Esophagus squamous epithelium (tissue), 5 donors: ENCODE measurements around the gene RBMS3. TPM values are rescaled to one million over a fixed set of nuclear protein-coding genes. Genes with fewer than 3 reads are reported as not detected.

Source experiments
- DNase-seq: peaks from one replicate; lab custom pipeline; 2025; lab: John Stamatoyannopoulos, UW
- H3K27ac ChIP-seq, 4 donors: fragments of 200-600 bp; sonication (generic); one replicate each; pipeline ENCODE4 v1.5.1; 2016 to 2019; ENCODE audit warnings: mild to moderate bottlenecking in 1 of 4
- H3K27me3 ChIP-seq, 4 donors: fragments of 200-600 bp; sonication (generic); 1 replicate in 3 of 4; 2 replicates in 1 of 4; pipeline versions ENCODE4 v1.5.1 to v1.6.0; 2017 to 2021; ENCODE audit warnings: antibody characterized with exemption in 1 of 4
- H3K36me3 ChIP-seq, 3 donors: fragments of 200-600 bp; sonication (generic); one replicate each; pipeline ENCODE4 v1.5.1; 2016 to 2019
- H3K4me1 ChIP-seq, 3 donors: fragments of 200-600 bp; sonication (generic); one replicate each; pipeline ENCODE4 v1.5.1; 2017 to 2019
- H3K4me3 ChIP-seq, 4 donors: fragments of 200-600 bp; sonication (generic); 1 replicate in 3 of 4; 2 replicates in 1 of 4; pipeline ENCODE4 v1.5.1; 2016 to 2019; ENCODE audit warnings: mild to moderate bottlenecking in 2 of 4, moderate library complexity in 1 of 4
- H3K9me3 ChIP-seq, 3 donors: fragments of 200-600 bp; sonication (generic); one replicate each; pipeline ENCODE4 v1.5.1; 2016 to 2019
- POLR2A ChIP-seq, 4 donors: fragments of 450-650 bp; IDR thresholded peaks; one replicate each; pipeline ENCODE4 v1.6.1; 2017; ENCODE audit warnings: antibody characterized with exemption in 4 of 4, mild to moderate bottlenecking in 4 of 4, moderate library complexity in 3 of 4
- WGBS, 2 donors: methylation state at CpG; one replicate each; pipeline ENCODE4 v1.1.5; 2018; 5-methylcytosine and 5-hydroxymethylcytosine counted together
- intact Hi-C: fragments of 100-400 bp; cut with DNase I; formaldehyde crosslinking; loops from one replicate; pipeline ENCODE4 v1.15.0; 2022
- total RNA-seq, 4 donors: library from RNA; depleted of rRNA; stranded (reverse); fragments of >200 nt; gene quantifications; one replicate each; pipeline ENCODE4 v1.1.0, GENCODE V29; 2016
- TF ChIP-seq, protein P1 (sequence below), 6 experiments: fragments of 450-650 bp in 4 of 6; fragments of 200-600 bp in 2 of 6; sonication (generic) in 2 of 6; IDR thresholded peaks; one replicate each; pipeline ENCODE4 v1.5.1; 2016 to 2019; ENCODE audit warnings: antibody characterized with exemption in 6 of 6, mild to moderate bottlenecking in 4 of 6, moderate library complexity in 4 of 6
- donor health status: DM: yes; HTN: yes; CAD: no.

Gene RBMS3
- total RNA-seq, 4 donors from 2014 or later: 0.57 to 35.7 (median 6.1) TPM

GRCh38 chr3:29760226-29760685, 479.4 kb downstream of the RBMS3 start:
- peak overlapping the region in 3 of 4 donors; percentile 67 to 74 (median 67) for H3K27ac ChIP-seq
- intact Hi-C loops: no loop called here
- TF ChIP-seq, protein P1, sequence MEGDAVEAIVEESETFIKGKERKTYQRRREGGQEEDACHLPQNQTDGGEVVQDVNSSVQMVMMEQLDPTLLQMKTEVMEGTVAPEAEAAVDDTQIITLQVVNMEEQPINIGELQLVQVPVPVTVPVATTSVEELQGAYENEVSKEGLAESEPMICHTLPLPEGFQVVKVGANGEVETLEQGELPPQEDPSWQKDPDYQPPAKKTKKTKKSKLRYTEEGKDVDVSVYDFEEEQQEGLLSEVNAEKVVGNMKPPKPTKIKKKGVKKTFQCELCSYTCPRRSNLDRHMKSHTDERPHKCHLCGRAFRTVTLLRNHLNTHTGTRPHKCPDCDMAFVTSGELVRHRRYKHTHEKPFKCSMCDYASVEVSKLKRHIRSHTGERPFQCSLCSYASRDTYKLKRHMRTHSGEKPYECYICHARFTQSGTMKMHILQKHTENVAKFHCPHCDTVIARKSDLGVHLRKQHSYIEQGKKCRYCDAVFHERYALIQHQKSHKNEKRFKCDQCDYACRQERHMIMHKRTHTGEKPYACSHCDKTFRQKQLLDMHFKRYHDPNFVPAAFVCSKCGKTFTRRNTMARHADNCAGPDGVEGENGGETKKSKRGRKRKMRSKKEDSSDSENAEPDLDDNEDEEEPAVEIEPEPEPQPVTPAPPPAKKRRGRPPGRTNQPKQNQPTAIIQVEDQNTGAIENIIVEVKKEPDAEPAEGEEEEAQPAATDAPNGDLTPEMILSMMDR (IDR thresholded peaks at IDR 0.05): no peak
- no peak for TF ChIP-seq POLR2A (IDR thresholded peaks at IDR 0.05)

DNA sequence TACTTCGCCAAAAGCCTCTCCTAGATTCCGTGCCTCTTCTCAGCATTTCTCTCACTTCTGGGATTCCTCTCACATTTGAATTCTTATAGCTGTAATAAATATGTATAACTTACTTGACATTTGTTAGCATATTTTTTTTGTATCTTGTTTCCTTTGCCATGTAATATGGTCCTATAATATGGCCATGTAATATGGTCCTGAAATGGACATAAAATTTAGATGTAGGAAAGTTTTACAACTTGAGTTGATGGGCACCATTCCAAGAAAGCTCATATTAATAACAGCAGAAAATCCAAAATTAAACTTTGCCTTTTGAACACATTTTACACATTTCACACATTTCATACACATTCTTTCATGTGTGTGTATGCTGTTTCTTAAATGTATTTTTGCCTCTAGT, 480.6 kb downstream of the RBMS3 start:
- Histone ChIP-seq H3K27me3 (no peaks in the 10 kb centered on the region), H3K9me3 (no peaks in the 10 kb centered on the region), H3K36me3 (no peaks in the 10 kb centered on the region), H3K4me1 (peaks cover 3 to 51% (median 33%) of the 10 kb centered on the region in 3 donors), H3K27ac (no peak overlapping the region), H3K4me3 (no peak overlapping the region)
- intact Hi-C loops: no loop called here
- DNase-seq: no peak
- TF ChIP-seq, protein P1 (IDR thresholded peaks at IDR 0.05): no peak
- no peak for TF ChIP-seq POLR2A (IDR thresholded peaks at IDR 0.05)
- WGBS, 2 donors: 89 to 92% methylated on average over 2 of the region's 2 CpGs

More at GRCh38 chr3:29760226-29760685, 479.4 kb downstream of the RBMS3 start:
- no peak for DNase-seq
- Histone ChIP-seq H3K27me3 (no peaks in the 10 kb centered on the region), H3K9me3 (no peaks in the 10 kb centered on the region), H3K4me3 (no peak overlapping the region), H3K4me1 (peaks cover 3 to 51% (median 33%) of the 10 kb centered on the region in 3 donors), H3K36me3 (no peaks in the 10 kb centered on the region)

GRCh38 chr3:29763115-29763514, 482.2 kb downstream of the RBMS3 start:
- TF ChIP-seq POLR2A (IDR thresholded peaks at IDR 0.05): no peak
- TF ChIP-seq, protein P1 (IDR thresholded peaks at IDR 0.05): no peak

DNA sequence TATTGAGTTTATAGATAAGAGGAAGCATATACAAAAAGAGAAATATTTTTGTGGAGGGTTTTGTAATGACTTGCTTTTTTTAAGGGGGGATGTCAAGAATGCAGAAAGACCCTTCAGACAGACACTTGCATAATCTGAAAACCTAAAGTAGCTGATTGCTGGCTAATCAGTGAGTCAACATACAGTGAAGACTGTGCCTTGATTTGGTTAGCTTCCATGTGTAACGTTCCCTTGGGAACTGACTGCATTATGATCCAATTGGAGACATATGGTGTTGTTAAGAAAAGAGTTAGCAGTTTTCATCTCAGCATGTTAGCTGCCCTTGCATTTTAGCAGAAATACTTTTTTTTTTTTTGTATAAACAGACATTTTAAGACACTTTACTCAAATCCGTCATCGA, 483.2 kb downstream of the RBMS3 start:
- WGBS, 2 donors: 49 to 57% methylated on average over 3 of the region's 3 CpGs
- Histone ChIP-seq H3K27me3 (no peaks in the 10 kb centered on the region), H3K27ac (no peak overlapping the region), H3K9me3 (no peaks in the 10 kb centered on the region), H3K4me3 (no peak overlapping the region), H3K36me3 (no peaks in the 10 kb centered on the region), H3K4me1 (peaks cover 3 to 29% (median 19%) of the 10 kb centered on the region in 3 donors)
- no peak for TF ChIP-seq POLR2A (IDR thresholded peaks at IDR 0.05)
- TF ChIP-seq, protein P1 (IDR thresholded peaks at IDR 0.05): no peak
- no peak for DNase-seq
- intact Hi-C loops: no loop called here

More at GRCh38 chr3:29763115-29763514, 482.2 kb downstream of the RBMS3 start:
- H3K27ac ChIP-seq: no peak overlapping the region
- intact Hi-C loops: no loop called here
- WGBS, 2 donors: 71 to 97% methylated on average over 1 of the region's 1 CpG
- no peaks in the 10 kb centered on the region for H3K27me3 ChIP-seq
- H3K4me3 ChIP-seq: no peak overlapping the region
- DNase-seq: no peak
- no peaks in the 10 kb centered on the region for H3K9me3 ChIP-seq
- no peaks in the 10 kb centered on the region for H3K36me3 ChIP-seq
- H3K4me1 ChIP-seq: peaks cover 3 to 38% (median 22%) of the 10 kb centered on the region in 3 donors

DNA sequence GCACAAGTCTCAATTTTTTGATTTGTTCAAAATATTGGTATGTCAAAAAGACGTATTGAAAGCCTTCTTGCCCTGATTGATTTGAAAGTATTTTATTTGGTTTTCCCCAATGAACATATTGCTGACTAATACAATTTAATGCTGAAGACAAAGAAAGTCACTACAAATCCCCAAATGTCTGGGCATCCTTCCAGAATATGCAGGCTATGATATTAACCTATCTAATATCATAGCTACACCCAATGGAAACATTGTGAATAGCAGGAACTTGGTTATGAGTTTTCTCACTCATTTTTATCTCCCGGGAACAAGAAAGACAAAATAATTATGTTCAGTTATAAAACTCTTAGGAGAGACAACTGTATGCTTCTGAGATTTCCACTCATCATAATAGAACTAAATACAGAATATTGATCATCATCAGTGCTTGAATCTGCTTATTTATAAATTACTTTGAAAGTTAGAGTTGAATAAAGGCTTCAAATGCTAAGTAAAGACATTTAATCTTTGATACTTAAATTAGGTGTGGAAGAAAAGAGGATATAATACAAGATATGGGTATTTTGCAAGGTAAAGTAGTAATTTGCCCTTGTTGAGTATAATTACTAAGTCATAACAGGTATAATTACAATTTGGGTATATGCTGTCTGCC, 483.9 kb downstream of the RBMS3 start:
- Histone ChIP-seq H3K27me3 (no peaks in the 10 kb centered on the region), H3K4me3 (no peak overlapping the region), H3K27ac (no peak overlapping the region), H3K36me3 (no peaks in the 10 kb centered on the region), H3K4me1 (peaks cover under 1 to 22% (median 12%) of the 10 kb centered on the region in 3 donors), H3K9me3 (no peaks in the 10 kb centered on the region)
- 12 to 13% methylated on average over 2 of the region's 2 CpGs for WGBS, 2 donors
- DNase-seq: no peak
- TF ChIP-seq POLR2A (IDR thresholded peaks at IDR 0.05): no peak
- TF ChIP-seq, protein P1 (IDR thresholded peaks at IDR 0.05): peak in 4 of 6 experiments; percentile 61 to 83 (median 68)
- intact Hi-C loops: no loop called here
